ENCODE measurements around the gene COL6A1.
"Not testable (repeated sequence)": the region's sequence is repeated elsewhere in the genome, so short reads cannot be mapped to it uniquely, and the experiment has no call there.

COL6A1 gene

GRCh38 chr21:45947296-45947695 is 34.3 kb upstream of the COL6A1 start:
- no peak for DNase-seq

- no peak for DNase-seq
Measured at GRCh38 chr21:45947716-45948255, 33.8 kb upstream of the COL6A1 start.

GRCh38 chr21:45948576-45949141 is 32.9 kb upstream of the COL6A1 start:
- no peak for DNase-seq

GRCh38 chr21:45949928-45950739 is 31.4 kb upstream of the COL6A1 start:
- DNase-seq = no peak

- DNase-seq = no peak
Measured at GRCh38 chr21:45950740-45951515, 30.6 kb upstream of the COL6A1 start.

GRCh38 chr21:45951676-45952075 is 29.9 kb upstream of the COL6A1 start:
- DNase-seq = no peak

- DNase-seq = not testable (repeated sequence)
Measured at GRCh38 chr21:45952527-45952926, 29.0 kb upstream of the COL6A1 start.

GRCh38 chr21:45952974-45953373 is 28.6 kb upstream of the COL6A1 start:
- DNase-seq = no peak

GRCh38 chr21:45954261-45954660 is 27.3 kb upstream of the COL6A1 start:
- no peak for DNase-seq

- DNase-seq = no peak
Measured at GRCh38 chr21:45954921-45955320, 26.6 kb upstream of the COL6A1 start.

- DNase-seq = no peak
Measured at GRCh38 chr21:45957551-45957950, 24.0 kb upstream of the COL6A1 start.

- no peak for DNase-seq
Measured at GRCh38 chr21:45957981-45958600, 23.5 kb upstream of the COL6A1 start.

GRCh38 chr21:45959182-45959581 is 22.4 kb upstream of the COL6A1 start:
- no peak for DNase-seq

GRCh38 chr21:45959779-45960390 is 21.7 kb upstream of the COL6A1 start:
- DNase-seq = no peak

GRCh38 chr21:45961408-45961807 is 20.2 kb upstream of the COL6A1 start:
- DNase-seq = not testable (repeated sequence)

GRCh38 chr21:45962531-45963231 is 18.9 kb upstream of the COL6A1 start:
- DNase-seq = no peak

GRCh38 chr21:45963232-45963570 is 18.4 kb upstream of the COL6A1 start:
- DNase-seq = no peak

- no peak for DNase-seq
Measured at GRCh38 chr21:45964649-45965048, 16.9 kb upstream of the COL6A1 start.

- DNase-seq = no peak
Measured at GRCh38 chr21:45965084-45965809, 16.3 kb upstream of the COL6A1 start.

- DNase-seq = no peak
Measured at GRCh38 chr21:45966791-45967394, 14.7 kb upstream of the COL6A1 start.
